Stimulated activated CD8-positive, alpha-beta memory T cell treated with anti-CD3 and anti-CD28 coated beads, Interleukin-4, amount 100 ng/mL, for 1 hour (primary cell): ENCODE data around the gene RPL39L.
"Not testable (repeated sequence)": the region's sequence is repeated elsewhere in the genome, so short reads cannot be mapped to it uniquely, and the experiment has no call there.

ENCODE experiments used
- DNase-seq, 2 donors: peaks; one replicate each; pipeline ENCODE4 v3.0.0-alpha.2; 2020; ENCODE audit warnings: low read depth in 2 of 2, low spot score in 1 of 2

The RPL39L gene

GRCh38 chr3:187139895-187140253 is 578 bp upstream of the RPL39L start:
- no peak for DNase-seq

GRCh38 chr3:187136936-187137335 is 2.4 kb downstream of the RPL39L start:
- no peak for DNase-seq

GRCh38 chr3:187136337-187136736 is 3.0 kb downstream of the RPL39L start:
- DNase-seq = no peak

GRCh38 chr3:187135172-187135690 is 4.1 kb downstream of the RPL39L start:
- DNase-seq = not testable (repeated sequence)

- DNase-seq = not testable (repeated sequence)
Observed at GRCh38 chr3:187133181-187133580, 6.1 kb downstream of the RPL39L start.

- DNase-seq = no peak
Observed at GRCh38 chr3:187132666-187133065, 6.6 kb downstream of the RPL39L start.

GRCh38 chr3:187131981-187132380 is 7.3 kb downstream of the RPL39L start:
- DNase-seq = no peak

GRCh38 chr3:187130346-187131066 is 8.8 kb downstream of the RPL39L start:
- no peak for DNase-seq

- DNase-seq = no peak
Observed at GRCh38 chr3:187125319-187126031, 13.8 kb downstream of the RPL39L start.

GRCh38 chr3:187122261-187122660 is 17.0 kb downstream of the RPL39L start:
- DNase-seq = no peak

GRCh38 chr3:187120326-187120725 is 19.0 kb downstream of the RPL39L start:
- no peak for DNase-seq

- DNase-seq = no peak
Observed at GRCh38 chr3:187114511-187114910, 24.8 kb downstream of the RPL39L start.

GRCh38 chr3:187112934-187113793 is 26.1 kb downstream of the RPL39L start:
- no peak for DNase-seq

GRCh38 chr3:187110156-187110555 is 29.1 kb downstream of the RPL39L start:
- no peak for DNase-seq

GRCh38 chr3:187107989-187108388 is 31.3 kb downstream of the RPL39L start:
- DNase-seq = no peak

GRCh38 chr3:187105700-187106099 is 33.6 kb downstream of the RPL39L start:
- DNase-seq = no peak

GRCh38 chr3:187104933-187105332 is 34.4 kb downstream of the RPL39L start:
- DNase-seq = no peak

GRCh38 chr3:187104342-187104741 is 35.0 kb downstream of the RPL39L start:
- no peak for DNase-seq

- no peak for DNase-seq
Observed at GRCh38 chr3:187103251-187103650, 36.0 kb downstream of the RPL39L start.

GRCh38 chr3:187102073-187102634 is 37.1 kb downstream of the RPL39L start:
- DNase-seq = no peak
